Keratinocyte (primary cell): Measurements from ENCODE around the gene SLC9A2. TPM values are rescaled to one million over a fixed set of nuclear protein-coding genes. Genes with fewer than 3 reads are reported as not detected.

Experiments
- DNase-seq: peaks from one replicate; pipeline ENCODE4 v3.0.0-alpha.2; 2011; ENCODE audit warnings: low read depth, missing footprints, low spot score
- FAIRE-seq: peaks from 2 replicates; lab custom pipeline; 2011; peaks lifted over from hg19 to GRCh38; lab: Jason Lieb, UNC
- H2AFZ ChIP-seq: 2 replicates; pipeline ENCODE4 v1.6.0; 2012; ENCODE audit warnings: low read length, control low read depth, inconsistent platforms; ENCODE audit not compliant: control insufficient read depth
- H3K27ac ChIP-seq: 2 replicates; pipeline ENCODE4 v1.5.1; 2011; ENCODE audit warnings: low read length; ENCODE audit not compliant: control insufficient read depth, insufficient read depth
- H3K27me3 ChIP-seq: 3 replicates; pipeline ENCODE4 v1.6.0; 2011; ENCODE audit warnings: low read length; ENCODE audit not compliant: control insufficient read depth, insufficient read depth; ENCODE audit errors: extremely low read depth
- H3K36me3 ChIP-seq, 2 experiments: 2 replicates in 1 of 2; 3 replicates in 1 of 2; pipeline ENCODE4 v1.5.1; 2011; ENCODE audit warnings: low read length in 2 of 2, mild to moderate bottlenecking in 1 of 2; ENCODE audit not compliant: control insufficient read depth in 2 of 2, insufficient read depth in 2 of 2; ENCODE audit errors: extremely low read depth in 1 of 2
- H3K4me1 ChIP-seq: 3 replicates; pipeline ENCODE4 v1.5.1; 2011; ENCODE audit warnings: low read length; ENCODE audit not compliant: control insufficient read depth, insufficient read depth; ENCODE audit errors: extremely low read depth
- H3K4me2 ChIP-seq: 3 replicates; pipeline ENCODE4 v1.6.0; 2011; ENCODE audit warnings: low read depth, low read length; ENCODE audit not compliant: control insufficient read depth, insufficient read depth; ENCODE audit errors: extremely low read depth
- H3K4me3 ChIP-seq, 3 experiments: fragments of 200-600 bp in 1 of 3; sonication (generic) in 1 of 3; 2 replicates in 2 of 3; 3 replicates in 1 of 3; pipeline ENCODE4 v1.5.1; 2011 to 2016; ENCODE audit warnings: low read length in 3 of 3, mild to moderate bottlenecking in 3 of 3, control low read depth in 2 of 3, inconsistent platforms in 1 of 3, low read depth in 1 of 3, mixed read lengths in 1 of 3, mixed run types in 1 of 3, moderate library complexity in 1 of 3; ENCODE audit not compliant: control insufficient read depth in 2 of 3, insufficient read depth in 2 of 3; ENCODE audit errors: extremely low read depth in 1 of 3
- H3K79me2 ChIP-seq: 2 replicates; pipeline ENCODE4 v1.6.0; 2012; ENCODE audit warnings: low read length; ENCODE audit not compliant: control insufficient read depth, insufficient read depth
- H3K9ac ChIP-seq: 3 replicates; pipeline ENCODE4 v1.6.0; 2011; ENCODE audit warnings: low read length; ENCODE audit not compliant: control insufficient read depth, insufficient read depth; ENCODE audit errors: extremely low read depth
- H3K9me1 ChIP-seq: 3 replicates; pipeline ENCODE4 v1.6.0; 2011; ENCODE audit warnings: low read length; ENCODE audit not compliant: control insufficient read depth, insufficient read depth; ENCODE audit errors: extremely low read depth
- H3K9me3 ChIP-seq: 2 replicates; pipeline ENCODE4 v1.5.1; 2012; ENCODE audit warnings: low read depth, low read length; ENCODE audit not compliant: control insufficient read depth
- H4K20me1 ChIP-seq: 3 replicates; pipeline ENCODE4 v1.6.0; 2011; ENCODE audit warnings: low read length; ENCODE audit not compliant: control insufficient read depth, insufficient read depth; ENCODE audit errors: extremely low read depth
- EZH2 ChIP-seq: IDR thresholded peaks from one replicate; pipeline ENCODE4 v1.6.1; 2012; ENCODE audit warnings: inconsistent platforms, mild to moderate bottlenecking, low read length, moderate library complexity
- dilution Hi-C: fragments of 300-500 bp; cut with MboI; formaldehyde crosslinking; loops from one replicate; pipeline ENCODE4 v1.7.0; 2020; ENCODE audit warnings: low sequenced_read_pairs; ENCODE audit not compliant: extremely low pct_ligation_motif_present
- polyA plus RNA-seq, 5 experiments: library from polyadenylated mRNA; depleted of rRNA in 3 of 5; stranded (reverse) in 3 of 5; stranded (forward) in 1 of 5; unstranded in 1 of 5; fragments of >200 nt; gene quantifications; 1 replicate in 1 of 5; 2 replicates in 3 of 5; 3 replicates in 1 of 5; pipeline versions ENCODE4 v1.2.1 to v1.2.3, GENCODE V29; 2011 to 2012; ENCODE audit warnings: missing spikeins in 2 of 5, low read depth in 1 of 5, low replicate concordance in 1 of 5
- TF ChIP-seq, protein P1 (sequence below), 3 experiments: IDR thresholded peaks in 1 of 3; conservative IDR thresholded peaks in 1 of 3; optimal IDR thresholded peaks in 1 of 3; 2 replicates in 2 of 3; 3 replicates in 1 of 3; pipeline versions ENCODE3 to v1.5.1; 2011; ENCODE audit warnings: low read length in 3 of 3, mild to moderate bottlenecking in 3 of 3, moderate library complexity in 2 of 3, control low read depth in 1 of 3, inconsistent platforms in 1 of 3; ENCODE audit not compliant: insufficient read depth in 2 of 3; ENCODE audit errors: extremely low read depth in 1 of 3

The SLC9A2 gene
- polyA plus RNA-seq, 1 donor (not counting 4 experiments of a cell fraction or from before 2014, with no cell fraction given) = 0.13 TPM

- DNase-seq (no peak), FAIRE-seq (no peak)
- no peak overlapping the region for H2AFZ ChIP-seq
- TF ChIP-seq, protein P1, sequence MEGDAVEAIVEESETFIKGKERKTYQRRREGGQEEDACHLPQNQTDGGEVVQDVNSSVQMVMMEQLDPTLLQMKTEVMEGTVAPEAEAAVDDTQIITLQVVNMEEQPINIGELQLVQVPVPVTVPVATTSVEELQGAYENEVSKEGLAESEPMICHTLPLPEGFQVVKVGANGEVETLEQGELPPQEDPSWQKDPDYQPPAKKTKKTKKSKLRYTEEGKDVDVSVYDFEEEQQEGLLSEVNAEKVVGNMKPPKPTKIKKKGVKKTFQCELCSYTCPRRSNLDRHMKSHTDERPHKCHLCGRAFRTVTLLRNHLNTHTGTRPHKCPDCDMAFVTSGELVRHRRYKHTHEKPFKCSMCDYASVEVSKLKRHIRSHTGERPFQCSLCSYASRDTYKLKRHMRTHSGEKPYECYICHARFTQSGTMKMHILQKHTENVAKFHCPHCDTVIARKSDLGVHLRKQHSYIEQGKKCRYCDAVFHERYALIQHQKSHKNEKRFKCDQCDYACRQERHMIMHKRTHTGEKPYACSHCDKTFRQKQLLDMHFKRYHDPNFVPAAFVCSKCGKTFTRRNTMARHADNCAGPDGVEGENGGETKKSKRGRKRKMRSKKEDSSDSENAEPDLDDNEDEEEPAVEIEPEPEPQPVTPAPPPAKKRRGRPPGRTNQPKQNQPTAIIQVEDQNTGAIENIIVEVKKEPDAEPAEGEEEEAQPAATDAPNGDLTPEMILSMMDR (optimal IDR thresholded peaks at IDR 0.05 in 1 of 3, IDR thresholded peaks at IDR 0.05 in 1 of 3, conservative IDR thresholded peaks at IDR 0.05 in 1 of 3; ENCODE audit: extremely low read depth in 1 of 3, insufficient read depth in 2 of 3, low read length in 3 of 3) = no peak
- no peak for TF ChIP-seq EZH2
- peaks cover 16% of the 10 kb centered on the region for H3K4me1 ChIP-seq
- no peak overlapping the region for H3K9ac ChIP-seq
- no peaks in the 10 kb centered on the region for H3K9me3 ChIP-seq
- dilution Hi-C loops = no loop called here
- H4K20me1 ChIP-seq = no peaks in the 10 kb centered on the region
- no peak overlapping the region for H3K4me2 ChIP-seq
- H3K27ac ChIP-seq = no peak overlapping the region
- no peaks in the 10 kb centered on the region for H3K27me3 ChIP-seq
- H3K9me1 ChIP-seq = no peaks in the 10 kb centered on the region
- no peaks in the 10 kb centered on the region for H3K36me3 ChIP-seq
- H3K79me2 ChIP-seq = no peaks in the 10 kb centered on the region
- H3K4me3 ChIP-seq = no peak overlapping the region
These were observed 16.0 kb downstream of the SLC9A2 start for GRCh38 chr2:102635317-102635716.

- Histone ChIP-seq H2AFZ (no peak overlapping the region), H3K4me3 (no peak overlapping the region), H3K36me3 (no peaks in the 10 kb centered on the region), H3K9ac (no peak overlapping the region), H3K27me3 (no peaks in the 10 kb centered on the region), H3K4me1 (peaks cover 16% of the 10 kb centered on the region), H3K4me2 (no peak overlapping the region), H3K9me3 (no peaks in the 10 kb centered on the region), H3K9me1 (no peaks in the 10 kb centered on the region), H3K27ac (no peak overlapping the region), H4K20me1 (no peaks in the 10 kb centered on the region), H3K79me2 (no peaks in the 10 kb centered on the region)
- no peak for DNase-seq
- TF ChIP-seq, protein P1 (optimal IDR thresholded peaks at IDR 0.05 in 1 of 3, IDR thresholded peaks at IDR 0.05 in 1 of 3, conservative IDR thresholded peaks at IDR 0.05 in 1 of 3; ENCODE audit: extremely low read depth in 1 of 3, insufficient read depth in 2 of 3, low read length in 3 of 3) = no peak
- no peak for TF ChIP-seq EZH2
- dilution Hi-C loops = no loop called here
- peak; percentile 5 for FAIRE-seq
These were observed 17.0 kb downstream of the SLC9A2 start for GRCh38 chr2:102636283-102636907.
